KMS-11 (cell line): ENCODE data around the gene HAUS8.

Experiments
- H2AFZ ChIP-seq: fragments of 200-600 bp; sonication (generic); 2 replicates; pipeline ENCODE4 v1.6.1; 2016; ENCODE audit warnings: antibody characterized with exemption, mixed run types, low read depth
- H3K27ac ChIP-seq: fragments of 200-600 bp; sonication (generic); 2 replicates; pipeline ENCODE4 v1.6.1; 2016; ENCODE audit warnings: mild to moderate bottlenecking, mixed run types
- H3K27me3 ChIP-seq: fragments of 200-600 bp; sonication (generic); 2 replicates; pipeline ENCODE4 v1.6.1; 2017; ENCODE audit warnings: mild to moderate bottlenecking, low read depth, mixed run types, moderate library complexity; ENCODE audit not compliant: insufficient read depth
- H3K36me3 ChIP-seq: fragments of 200-600 bp; sonication (generic); 2 replicates; pipeline ENCODE4 v1.6.1; 2017; ENCODE audit warnings: mild to moderate bottlenecking, mixed run types; ENCODE audit not compliant: insufficient read depth
- H3K4me1 ChIP-seq: fragments of 200-600 bp; sonication (generic); 2 replicates; pipeline ENCODE4 v1.6.1; 2016; ENCODE audit warnings: mild to moderate bottlenecking, low read depth, mixed run types; ENCODE audit not compliant: poor library complexity, severe bottlenecking
- H3K4me2 ChIP-seq: fragments of 200-600 bp; sonication (generic); 2 replicates; pipeline ENCODE4 v1.7.0; 2016; ENCODE audit warnings: mild to moderate bottlenecking, mixed run types
- H3K4me3 ChIP-seq: fragments of 200-600 bp; sonication (generic); IDR thresholded peaks from 2 replicates; pipeline ENCODE4 v1.6.1; 2017; ENCODE audit warnings: low read depth, low read length, mixed read lengths; ENCODE audit not compliant: insufficient read depth
- H3K79me2 ChIP-seq: fragments of 200-600 bp; sonication (generic); 2 replicates; pipeline ENCODE4 v1.6.1; 2016; ENCODE audit warnings: low read depth, mixed run types; ENCODE audit not compliant: insufficient read depth
- H3K9ac ChIP-seq: fragments of 200-600 bp; sonication (generic); 2 replicates; pipeline ENCODE4 v1.6.1; 2016; ENCODE audit warnings: mild to moderate bottlenecking, mixed run types
- H4K20me1 ChIP-seq: fragments of 200-600 bp; sonication (generic); 2 replicates; pipeline ENCODE4 v1.6.1; 2016; ENCODE audit warnings: mild to moderate bottlenecking, mixed run types; ENCODE audit not compliant: insufficient read depth
- TF ChIP-seq, protein P1 (sequence below): fragments of 200-600 bp; sonication (generic); conservative IDR thresholded peaks from 2 replicates; pipeline ENCODE4 v1.6.1; 2017; ENCODE audit warnings: low read depth, mild to moderate bottlenecking, antibody characterized with exemption, low read length, moderate library complexity, mixed read lengths

HAUS8 gene

DNA sequence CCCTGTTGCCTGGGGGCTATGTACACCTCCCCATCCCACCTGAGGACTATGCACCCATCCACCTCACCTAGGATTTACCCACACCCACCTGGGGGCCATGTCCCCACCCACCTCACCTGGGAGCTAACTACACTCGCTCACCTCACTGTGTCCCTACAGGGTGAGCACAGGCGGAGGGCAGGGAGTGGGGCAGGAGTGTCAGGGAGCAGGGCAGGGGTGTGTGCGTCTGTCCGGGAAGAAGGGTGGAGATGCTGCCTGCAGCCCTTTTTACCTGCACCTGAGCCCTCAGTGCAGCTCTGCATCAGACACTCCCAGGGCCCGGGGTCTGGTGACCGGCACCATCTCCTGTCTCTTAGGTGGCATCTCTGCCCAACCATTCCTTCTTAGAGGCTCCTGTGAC is 38.1 kb downstream of the HAUS8 start:
- Histone ChIP-seq H3K4me1 (no peaks in the 10 kb centered on the region), H3K4me2 (no peak overlapping the region), H3K4me3 (no peak overlapping the region), H3K9ac (no peak overlapping the region), H3K79me2 (no peaks in the 10 kb centered on the region), H3K27me3 (peaks cover 18% of the 10 kb centered on the region; the same call in 1 of the 2 replicates), H3K27ac (no peak overlapping the region), H3K36me3 (no peaks in the 10 kb centered on the region), H4K20me1 (no peaks in the 10 kb centered on the region), H2AFZ (no peak overlapping the region)
- TF ChIP-seq, protein P1, sequence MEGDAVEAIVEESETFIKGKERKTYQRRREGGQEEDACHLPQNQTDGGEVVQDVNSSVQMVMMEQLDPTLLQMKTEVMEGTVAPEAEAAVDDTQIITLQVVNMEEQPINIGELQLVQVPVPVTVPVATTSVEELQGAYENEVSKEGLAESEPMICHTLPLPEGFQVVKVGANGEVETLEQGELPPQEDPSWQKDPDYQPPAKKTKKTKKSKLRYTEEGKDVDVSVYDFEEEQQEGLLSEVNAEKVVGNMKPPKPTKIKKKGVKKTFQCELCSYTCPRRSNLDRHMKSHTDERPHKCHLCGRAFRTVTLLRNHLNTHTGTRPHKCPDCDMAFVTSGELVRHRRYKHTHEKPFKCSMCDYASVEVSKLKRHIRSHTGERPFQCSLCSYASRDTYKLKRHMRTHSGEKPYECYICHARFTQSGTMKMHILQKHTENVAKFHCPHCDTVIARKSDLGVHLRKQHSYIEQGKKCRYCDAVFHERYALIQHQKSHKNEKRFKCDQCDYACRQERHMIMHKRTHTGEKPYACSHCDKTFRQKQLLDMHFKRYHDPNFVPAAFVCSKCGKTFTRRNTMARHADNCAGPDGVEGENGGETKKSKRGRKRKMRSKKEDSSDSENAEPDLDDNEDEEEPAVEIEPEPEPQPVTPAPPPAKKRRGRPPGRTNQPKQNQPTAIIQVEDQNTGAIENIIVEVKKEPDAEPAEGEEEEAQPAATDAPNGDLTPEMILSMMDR, result no peak

DNA sequence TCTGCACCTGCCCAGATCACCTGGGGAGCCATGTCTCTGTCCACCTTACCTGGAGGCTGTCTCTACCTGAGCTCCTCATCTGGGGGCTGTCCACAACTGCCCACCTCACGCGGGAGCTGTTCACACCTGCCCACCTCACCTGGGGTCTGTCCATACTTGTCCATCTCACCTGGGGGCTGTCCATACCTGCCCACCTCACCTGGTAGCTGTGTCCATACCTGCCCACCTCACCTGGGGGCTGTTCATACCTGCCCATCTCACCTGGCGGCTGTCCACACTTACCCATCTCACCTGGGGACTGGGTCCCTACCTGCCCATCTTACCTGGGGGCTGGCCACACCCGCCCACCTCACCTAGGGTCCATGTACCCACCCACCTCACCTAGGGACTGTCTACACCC is 38.6 kb downstream of the HAUS8 start:
- Histone ChIP-seq H3K27me3 (peaks cover 19% of the 10 kb centered on the region; the same call in 1 of the 2 replicates), H3K4me3 (no peak overlapping the region), H3K4me2 (no peak overlapping the region), H4K20me1 (no peaks in the 10 kb centered on the region), H3K27ac (no peak overlapping the region), H2AFZ (no peak overlapping the region), H3K36me3 (no peaks in the 10 kb centered on the region), H3K9ac (no peak overlapping the region), H3K4me1 (no peaks in the 10 kb centered on the region), H3K79me2 (no peaks in the 10 kb centered on the region)
- TF ChIP-seq, protein P1, result no peak

DNA sequence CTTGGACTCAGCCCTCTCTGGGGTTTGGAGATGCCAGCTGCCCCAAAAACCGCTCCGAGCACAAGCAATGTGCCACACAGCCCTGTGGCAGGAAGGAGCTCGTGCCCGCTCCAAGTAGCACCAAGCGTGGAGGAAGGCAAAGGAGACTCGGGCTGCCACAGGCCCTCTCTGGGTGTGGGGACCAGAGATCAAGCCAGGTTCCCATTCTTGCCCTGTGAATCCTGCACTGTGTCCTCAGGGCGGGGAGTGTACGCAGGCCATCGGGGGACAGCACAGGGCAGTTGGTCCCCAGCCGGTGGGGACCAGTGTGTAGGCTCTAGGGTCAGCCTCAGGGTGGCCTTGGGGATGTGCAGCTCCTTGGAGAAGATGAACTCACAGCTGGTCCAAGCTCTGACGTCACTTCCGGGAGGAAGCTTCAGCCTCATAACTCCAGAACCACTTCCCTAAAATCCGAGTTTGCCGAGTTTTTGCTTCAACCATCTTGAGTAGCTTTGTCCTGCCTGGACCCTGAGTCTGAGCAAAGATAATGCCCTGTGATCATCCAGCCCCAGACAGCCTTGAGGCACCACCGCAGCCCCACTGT is 39.3 kb downstream of the HAUS8 start:
- Histone ChIP-seq H3K4me1 (no peaks in the 10 kb centered on the region), H3K4me2 (no peak overlapping the region), H3K9ac (no peak overlapping the region), H2AFZ (no peak overlapping the region), H3K27ac (no peak overlapping the region), H3K79me2 (no peaks in the 10 kb centered on the region), H3K4me3 (no peak overlapping the region), H3K27me3 (peaks cover 19% of the 10 kb centered on the region; the same call in 1 of the 2 replicates), H3K36me3 (no peaks in the 10 kb centered on the region), H4K20me1 (no peaks in the 10 kb centered on the region)
- TF ChIP-seq, protein P1, result no peak

DNA sequence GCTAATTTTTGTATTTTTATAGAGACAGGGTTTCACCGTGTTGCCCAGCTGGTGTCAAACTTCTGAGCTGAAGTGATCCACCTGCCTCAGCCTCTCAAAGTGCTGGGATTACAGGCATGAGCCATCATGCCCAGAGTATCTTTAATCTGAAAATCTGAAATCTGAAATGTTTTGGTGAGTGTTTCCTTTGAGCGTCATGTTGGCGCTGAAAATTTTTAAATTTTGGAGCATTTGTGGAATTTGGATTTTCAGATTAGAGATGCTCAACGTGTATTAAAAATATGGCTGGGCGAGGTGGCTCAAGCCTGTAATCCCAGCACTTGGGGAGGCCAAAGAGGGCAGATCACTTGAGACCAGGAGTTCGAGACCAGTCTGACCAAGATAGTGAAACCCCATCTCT is 43.5 kb downstream of the HAUS8 start:
- peaks cover 15% of the 10 kb centered on the region; the same call in 1 of the 2 replicates for H3K27me3 ChIP-seq
- H3K4me3 ChIP-seq, result no peak overlapping the region

More for the DNA sequence above, 43.5 kb downstream of the HAUS8 start:
- TF ChIP-seq, protein P1, result no peak
- Histone ChIP-seq H3K27ac (no peak overlapping the region), H3K4me1 (no peaks in the 10 kb centered on the region), H3K79me2 (no peaks in the 10 kb centered on the region), H3K4me2 (no peak overlapping the region), H2AFZ (no peak overlapping the region), H3K9ac (no peak overlapping the region), H4K20me1 (no peaks in the 10 kb centered on the region), H3K36me3 (no peaks in the 10 kb centered on the region)
